Nephron progenitor cell (in vitro differentiated cells): ENCODE results near the gene HMOX1.

Experiments
- DNase-seq: peaks from one replicate; pipeline ENCODE4 v3.0.0; 2021
- H3K27ac Mint-ChIP-seq: 2 replicates; pipeline ENCODE4 v1.8.0; 2021; ENCODE audit warnings: mild to moderate bottlenecking, moderate library complexity, mixed read lengths
- H3K27me3 Mint-ChIP-seq: 2 replicates; pipeline ENCODE4 v1.8.0; 2021; ENCODE audit warnings: mild to moderate bottlenecking, low read depth, mixed read lengths; ENCODE audit not compliant: poor library complexity
- H3K36me3 Mint-ChIP-seq: 2 replicates; pipeline ENCODE4 v1.8.0; 2021; ENCODE audit warnings: low read depth, mixed read lengths
- H3K4me1 Mint-ChIP-seq: 2 replicates; pipeline ENCODE4 v1.8.0; 2021; ENCODE audit warnings: mixed read lengths
- H3K4me3 Mint-ChIP-seq: 2 replicates; pipeline ENCODE4 v1.8.0; 2021; ENCODE audit warnings: mild to moderate bottlenecking, moderate library complexity, mixed read lengths
- H3K9me3 Mint-ChIP-seq: 2 replicates; pipeline ENCODE4 v1.8.0; 2021; ENCODE audit warnings: mild to moderate bottlenecking, moderate library complexity, mixed read lengths
- TF ChIP-seq, protein P1 (sequence below): fragments of 200-600 bp; sonication (generic); IDR thresholded peaks from 2 replicates; pipeline ENCODE4 v1.5.0; 2021; ENCODE audit warnings: antibody characterized with exemption

Gene HMOX1

DNA sequence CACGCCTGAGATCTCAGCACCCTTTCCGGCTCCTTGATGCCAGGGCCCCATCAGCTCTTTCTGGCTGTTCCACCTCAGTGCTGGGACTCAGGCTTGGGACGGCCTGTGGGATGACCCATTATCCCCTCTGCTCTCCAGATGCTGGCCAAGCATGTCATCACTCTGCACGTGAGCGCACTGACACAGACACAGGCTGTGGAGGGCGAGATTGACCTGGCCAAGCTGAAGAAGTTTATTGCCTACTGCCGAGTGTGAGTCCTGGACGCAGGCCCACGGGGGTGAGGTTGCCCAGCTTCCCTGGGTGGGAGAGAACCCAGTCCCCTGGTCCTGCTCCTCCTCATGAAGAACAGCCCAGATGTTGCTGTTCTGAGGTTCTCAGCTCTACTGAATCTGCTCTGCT is 36.7 kb downstream of the HMOX1 start:
- no peak for DNase-seq
- no peaks in the 10 kb centered on the region for H3K4me1 Mint-ChIP-seq
- no peaks in the 10 kb centered on the region for H3K27me3 Mint-ChIP-seq
- peaks cover 51% of the 10 kb centered on the region for H3K36me3 Mint-ChIP-seq
- H3K9me3 Mint-ChIP-seq: no peaks in the 10 kb centered on the region
- no peak overlapping the region for H3K4me3 Mint-ChIP-seq
- peak overlapping the region; percentile 57 for H3K27ac Mint-ChIP-seq
- TF ChIP-seq, protein P1, sequence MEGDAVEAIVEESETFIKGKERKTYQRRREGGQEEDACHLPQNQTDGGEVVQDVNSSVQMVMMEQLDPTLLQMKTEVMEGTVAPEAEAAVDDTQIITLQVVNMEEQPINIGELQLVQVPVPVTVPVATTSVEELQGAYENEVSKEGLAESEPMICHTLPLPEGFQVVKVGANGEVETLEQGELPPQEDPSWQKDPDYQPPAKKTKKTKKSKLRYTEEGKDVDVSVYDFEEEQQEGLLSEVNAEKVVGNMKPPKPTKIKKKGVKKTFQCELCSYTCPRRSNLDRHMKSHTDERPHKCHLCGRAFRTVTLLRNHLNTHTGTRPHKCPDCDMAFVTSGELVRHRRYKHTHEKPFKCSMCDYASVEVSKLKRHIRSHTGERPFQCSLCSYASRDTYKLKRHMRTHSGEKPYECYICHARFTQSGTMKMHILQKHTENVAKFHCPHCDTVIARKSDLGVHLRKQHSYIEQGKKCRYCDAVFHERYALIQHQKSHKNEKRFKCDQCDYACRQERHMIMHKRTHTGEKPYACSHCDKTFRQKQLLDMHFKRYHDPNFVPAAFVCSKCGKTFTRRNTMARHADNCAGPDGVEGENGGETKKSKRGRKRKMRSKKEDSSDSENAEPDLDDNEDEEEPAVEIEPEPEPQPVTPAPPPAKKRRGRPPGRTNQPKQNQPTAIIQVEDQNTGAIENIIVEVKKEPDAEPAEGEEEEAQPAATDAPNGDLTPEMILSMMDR: no peak

DNA sequence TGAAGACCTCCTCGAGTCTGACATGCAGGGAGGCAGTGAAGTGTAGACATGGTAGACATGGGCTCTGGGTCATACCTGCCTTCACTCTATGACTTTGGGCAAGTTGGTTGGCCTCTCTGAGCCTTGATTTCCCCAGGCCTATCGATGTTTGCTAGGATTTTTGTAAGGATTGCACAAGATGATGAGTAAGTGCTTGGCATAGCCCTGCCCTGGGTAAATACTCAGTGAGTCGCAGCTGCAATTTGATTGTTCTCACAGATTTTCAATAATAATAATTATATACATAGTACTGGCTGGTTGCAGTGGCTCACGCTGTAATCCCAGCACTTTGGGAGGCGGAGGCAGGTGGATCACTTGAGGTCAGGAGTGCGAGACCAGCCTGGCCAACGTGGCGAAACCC is 37.2 kb downstream of the HMOX1 start:
- H3K4me1 Mint-ChIP-seq: no peaks in the 10 kb centered on the region
- no peak for DNase-seq
- H3K27ac Mint-ChIP-seq: peak overlapping the region; percentile 57
- H3K27me3 Mint-ChIP-seq: no peaks in the 10 kb centered on the region
- TF ChIP-seq, protein P1: no peak
- H3K36me3 Mint-ChIP-seq: peaks cover 54% of the 10 kb centered on the region
- no peak overlapping the region for H3K4me3 Mint-ChIP-seq
- no peaks in the 10 kb centered on the region for H3K9me3 Mint-ChIP-seq

DNA sequence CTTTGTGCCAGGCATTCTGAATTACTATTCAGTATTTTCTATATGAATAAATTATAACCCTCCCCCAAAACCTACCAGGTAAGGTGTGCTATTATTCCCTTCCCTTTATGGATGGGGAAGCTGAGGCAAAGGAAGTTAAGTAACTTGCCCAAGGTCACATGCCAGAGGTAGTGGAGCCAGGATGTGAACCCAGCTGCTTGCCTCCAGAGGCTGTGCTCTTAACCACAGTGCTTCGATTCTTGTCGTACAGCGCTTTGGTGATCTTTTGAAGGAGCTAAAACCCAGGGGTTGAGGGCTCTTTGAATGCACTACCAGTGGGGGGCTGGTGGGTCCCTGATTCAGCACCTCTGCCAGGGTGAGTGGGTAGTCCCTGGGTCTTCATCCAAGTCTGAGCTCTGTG is 37.8 kb downstream of the HMOX1 start:
- no peak overlapping the region for H3K4me3 Mint-ChIP-seq
- DNase-seq: no peak
- peaks cover 54% of the 10 kb centered on the region for H3K36me3 Mint-ChIP-seq
- H3K9me3 Mint-ChIP-seq: no peaks in the 10 kb centered on the region
- TF ChIP-seq, protein P1: no peak
- H3K27ac Mint-ChIP-seq: no peak overlapping the region
- H3K4me1 Mint-ChIP-seq: peaks cover 4% of the 10 kb centered on the region
- no peaks in the 10 kb centered on the region for H3K27me3 Mint-ChIP-seq

DNA sequence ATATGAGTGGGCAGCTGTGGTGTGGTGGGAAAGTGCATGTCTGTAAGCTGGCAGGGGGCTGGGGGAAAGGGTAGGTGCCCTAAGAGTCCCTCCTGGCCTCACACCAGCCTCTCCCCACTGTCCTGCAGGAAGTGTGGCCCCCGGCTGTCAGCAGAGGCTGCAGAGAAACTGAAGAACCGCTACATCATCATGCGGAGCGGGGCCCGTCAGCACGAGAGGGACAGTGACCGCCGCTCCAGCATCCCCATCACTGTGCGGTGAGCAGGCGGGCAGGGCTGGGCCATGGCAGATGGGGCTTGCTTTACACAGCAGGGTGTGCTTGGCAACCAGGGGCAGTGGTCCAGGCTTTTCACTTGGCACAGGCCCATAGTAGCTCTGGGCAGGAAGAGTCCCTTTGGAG is 38.9 kb downstream of the HMOX1 start:
- TF ChIP-seq, protein P1: no peak
- no peaks in the 10 kb centered on the region for H3K27me3 Mint-ChIP-seq
- H3K36me3 Mint-ChIP-seq: peaks cover 61% of the 10 kb centered on the region
- H3K4me3 Mint-ChIP-seq: no peak overlapping the region
- H3K9me3 Mint-ChIP-seq: no peaks in the 10 kb centered on the region
- H3K4me1 Mint-ChIP-seq: peaks cover 11% of the 10 kb centered on the region
- H3K27ac Mint-ChIP-seq: peak overlapping the region; percentile 39
- DNase-seq: no peak

DNA sequence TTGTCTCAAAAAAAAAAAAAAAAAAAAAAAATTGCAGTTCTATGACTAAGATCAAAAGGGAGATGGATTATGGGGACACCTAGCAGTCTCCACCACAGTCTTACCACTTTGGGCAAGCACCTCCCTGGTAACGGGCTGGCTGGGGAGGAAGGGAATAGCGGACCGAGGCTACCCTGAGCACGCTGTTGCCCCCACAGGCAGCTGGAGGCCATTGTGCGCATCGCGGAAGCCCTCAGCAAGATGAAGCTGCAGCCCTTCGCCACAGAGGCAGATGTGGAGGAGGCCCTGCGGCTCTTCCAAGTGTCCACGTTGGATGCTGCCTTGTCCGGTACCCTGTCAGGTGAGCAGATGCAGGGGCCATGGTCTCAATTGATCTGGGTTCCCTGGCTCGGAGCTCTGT is 40.2 kb downstream of the HMOX1 start:
- Mint-ChIP-seq H3K27me3 (no peaks in the 10 kb centered on the region), H3K27ac (no peak overlapping the region), H3K36me3 (peaks cover 51% of the 10 kb centered on the region), H3K4me1 (peaks cover 24% of the 10 kb centered on the region), H3K4me3 (no peak overlapping the region), H3K9me3 (no peaks in the 10 kb centered on the region)
- no peak for DNase-seq
- TF ChIP-seq, protein P1: no peak

DNA sequence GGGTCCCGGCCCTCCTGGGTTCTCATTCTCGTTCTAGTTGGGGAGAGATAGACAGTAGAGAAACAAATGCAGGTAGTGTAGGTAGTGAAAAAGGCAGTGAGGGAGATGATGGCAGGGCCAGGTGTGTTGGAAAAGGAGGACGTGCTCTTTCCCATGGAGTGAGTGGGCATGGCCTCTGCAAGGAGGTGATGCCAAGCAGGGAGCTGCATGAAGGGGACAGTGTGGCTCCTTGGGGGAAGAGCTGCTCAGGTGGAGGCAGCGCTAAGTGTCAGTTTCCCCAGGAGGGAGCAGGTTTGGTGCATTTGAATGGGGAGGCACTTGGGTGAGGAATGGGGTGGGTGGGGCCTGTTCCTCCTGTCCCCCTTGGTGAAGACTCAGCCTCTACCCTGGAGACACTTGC is 41.2 kb downstream of the HMOX1 start:
- Mint-ChIP-seq H3K4me1 (peaks cover 35% of the 10 kb centered on the region), H3K36me3 (peaks cover 44% of the 10 kb centered on the region), H3K27me3 (no peaks in the 10 kb centered on the region), H3K27ac (no peak overlapping the region), H3K4me3 (no peak overlapping the region), H3K9me3 (no peaks in the 10 kb centered on the region)
- no peak for DNase-seq
- TF ChIP-seq, protein P1: no peak
